Posterior vena cava (tissue), 2 donors: ENCODE measurements around the gene PRMT3. TPM values are rescaled to one million over a fixed set of nuclear protein-coding genes. Genes with fewer than 3 reads are reported as not detected.
"Not testable (repeated sequence)": the region's sequence is repeated elsewhere in the genome, so short reads cannot be mapped to it uniquely, and the experiment has no call there.

Experiments
- DNase-seq: peaks from one replicate; pipeline ENCODE4 v3.0.0-alpha.2; 2020; ENCODE audit warnings: low spot score
- intact Hi-C, 2 donors: fragments of 100-400 bp; cut with DNase I; formaldehyde crosslinking; loops; one replicate each; pipeline versions ENCODE4 v1.14.1 to v1.14.2; 2022 to 2023
- total RNA-seq, 2 donors: library from RNA; stranded (reverse); fragmentation: NEBNext Ultra II Directional; extraction: Animal tissue kit (Norgen Biotek cat#: 25700); gene quantifications; one replicate each; pipeline ENCODE4 v1.2.1, GENCODE V29; 2021
- donor health status: DM: yes; HTN: yes; CAD: no.
- donor health status: DM: yes; HTN: yes; CAD: no.

PRMT3 gene
- total RNA-seq, 2 donors from 2014 or later: 11.8 to 13.0 TPM

DNA sequence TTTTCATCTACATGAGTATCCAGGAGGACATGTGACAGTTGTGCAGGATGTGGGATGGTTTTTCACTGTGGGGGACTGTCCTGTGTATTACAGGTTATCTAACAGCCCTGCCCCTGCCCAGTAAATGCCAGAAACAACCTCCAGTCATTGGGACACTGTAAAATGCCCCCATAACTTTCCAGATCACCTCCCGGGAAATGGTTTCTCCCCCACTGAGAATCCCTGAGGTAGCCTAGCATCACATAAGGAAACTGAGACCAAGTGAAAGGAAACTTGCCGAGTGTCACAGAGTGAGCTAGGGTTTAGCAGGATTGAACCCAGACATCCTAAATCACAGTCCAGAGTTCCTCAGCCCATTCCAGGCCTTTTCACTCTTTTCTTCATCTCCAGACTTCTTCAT lies 163.6 kb downstream of the PRMT3 start:
- intact Hi-C loops: no loop called here
- no peak for DNase-seq

GRCh38 chr11:20555783-20556182 lies 168.3 kb downstream of the PRMT3 start:
- no peak for DNase-seq
- intact Hi-C loops: loop anchor here in 1 of 2 donors (5.0 kb wide), 1 partner anchor 247 kb away; no protein-coding TSS in a partner anchor

DNA sequence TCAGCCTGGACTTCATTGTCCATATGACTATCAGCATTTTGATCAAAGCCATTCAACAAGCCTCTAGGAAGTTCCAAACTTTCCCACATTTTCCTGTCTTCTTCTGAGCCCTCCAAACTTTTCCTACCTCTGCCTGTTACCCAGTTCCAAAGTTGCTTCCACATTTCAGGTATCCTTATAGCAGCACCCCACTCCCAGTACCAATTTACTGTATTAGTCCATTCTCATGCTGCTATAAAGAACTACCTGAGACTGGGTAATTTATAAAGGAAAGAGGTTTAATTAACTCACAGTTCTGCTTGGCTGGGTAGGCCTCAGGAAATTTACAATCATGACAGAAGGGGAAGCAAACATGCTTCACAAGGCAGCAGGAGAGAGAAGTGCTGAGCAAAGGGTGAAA lies 168.9 kb downstream of the PRMT3 start:
- intact Hi-C loops: loop anchor here in 1 of 2 donors (5.0 kb wide), 1 partner anchor 246 kb away; no protein-coding TSS in a partner anchor
- not testable (repeated sequence) for DNase-seq

DNA sequence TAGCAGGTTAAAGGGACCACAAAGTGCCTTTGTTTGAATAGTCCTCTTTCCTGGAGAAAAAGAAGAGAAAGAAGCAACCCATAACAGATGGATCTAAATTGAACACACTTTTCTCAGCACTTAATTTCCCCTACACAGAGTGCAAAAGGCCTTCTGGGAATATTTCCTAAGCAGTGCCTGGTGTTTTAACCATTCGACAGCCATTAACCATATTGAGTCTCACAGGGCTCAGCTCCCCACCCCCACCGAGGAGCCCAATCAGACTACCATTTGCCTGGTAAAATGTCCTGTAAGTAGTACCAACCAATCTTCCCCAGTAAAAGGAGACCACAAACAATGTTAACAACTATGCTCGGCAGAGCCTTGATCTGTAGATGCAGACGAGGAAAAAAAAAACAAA lies 171.2 kb downstream of the PRMT3 start:
- no peak for DNase-seq
- intact Hi-C loops: loop anchor here in 1 of 2 donors (5.0 kb wide), 1 partner anchor 244 kb away; no protein-coding TSS in a partner anchor

Other genes with a start within 250 kb of the PRMT3 start
- not detected for gene DBX1, start 227.2 kb upstream of the PRMT3 start, total RNA-seq
- 10 to 100 TPM; 15.7 to 21.2 TPM for gene HTATIP2, start 24.0 kb upstream of the PRMT3 start, total RNA-seq
- gene SLC6A5, start 211.9 kb downstream of the PRMT3 start, total RNA-seq: not detected